ENCODE data around the gene LUM. TPM values are rescaled to one million over a fixed set of nuclear protein-coding genes. Genes with fewer than 3 reads are reported as not detected.

The LUM gene
- total and polyA plus RNA-seq, 2 donors (not counting 1 experiment from before 2014, with no cell fraction given), result 217 to 577 TPM

GRCh38 chr12:91078501-91078900, 32.8 kb downstream of the LUM start:
- Histone ChIP-seq H4K20me1 (ENCODE audit: control insufficient read depth, extremely low read depth, insufficient read depth, low read length) (no peaks in the 10 kb centered on the region), H3K4me1 (ENCODE audit: control insufficient read depth, extremely low read depth, insufficient read depth, low read length) (no peaks in the 10 kb centered on the region), H2AFZ (ENCODE audit: low read length) (no peak overlapping the region), H3K27me3 (ENCODE audit: control insufficient read depth, insufficient read depth, low read length) (no peaks in the 10 kb centered on the region), H3K79me2 (ENCODE audit: control insufficient read depth, insufficient read depth, low read length) (no peaks in the 10 kb centered on the region), H3K36me3 (ENCODE audit: control insufficient read depth, insufficient read depth, low read length) (no peaks in the 10 kb centered on the region), H3K4me2 (ENCODE audit: extremely low read depth, insufficient read depth, low read length) (no peak overlapping the region), H3K9ac (ENCODE audit: insufficient read depth, low read length) (no peak overlapping the region), H3K4me3 (replicated peaks in 1 of 4; ENCODE audit: control extremely low read depth in 1 of 4, insufficient read depth in 1 of 4, low read depth in 3 of 4, low read length in 4 of 4) (no peak overlapping the region), H3K9me3 (ENCODE audit: control insufficient read depth, insufficient read depth, low read depth, low read length) (no peaks in the 10 kb centered on the region), H3K27ac (ENCODE audit: insufficient read depth, low read length) (no peak overlapping the region)
- DNase-seq (ENCODE audit: low read depth in 2 of 2), result peak in 1 of 2 donors; percentile 46
- TF ChIP-seq CTCF (conservative IDR thresholded peaks at IDR 0.05 in 1 of 2, IDR thresholded peaks at IDR 0.05 in 1 of 2; ENCODE audit: low read depth in 1 of 2, low read length in 2 of 2) (no peak), EZH2 (IDR thresholded peaks at IDR 0.05; ENCODE audit: low read length, missing control alignments) (no peak)

- no peaks in the 10 kb centered on the region for H3K79me2 ChIP-seq (ENCODE audit: control insufficient read depth, insufficient read depth, low read length)
Measured at GRCh38 chr12:91077228-91077954, 33.9 kb downstream of the LUM start.

DNA sequence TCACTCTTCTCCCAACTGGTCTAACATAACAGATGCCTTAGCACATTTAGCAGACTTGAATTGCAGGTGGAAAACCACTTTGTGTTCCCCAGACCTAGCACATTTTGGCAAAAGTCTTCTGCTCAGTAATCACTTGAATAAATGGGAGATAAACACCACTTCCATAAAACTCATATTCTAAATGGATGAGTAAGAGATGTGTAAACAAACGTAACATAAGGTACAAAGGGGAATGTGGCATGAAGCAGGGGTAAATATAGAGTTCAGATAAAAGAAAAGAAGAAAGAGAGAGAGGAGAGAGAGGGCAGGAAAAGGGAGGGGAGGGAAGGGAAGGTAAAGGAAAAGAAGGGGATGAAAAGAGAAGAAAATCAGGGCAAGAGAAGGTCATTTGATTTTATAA, 36.4 kb downstream of the LUM start:
- no peaks in the 10 kb centered on the region for H3K4me1 ChIP-seq (ENCODE audit: control insufficient read depth, extremely low read depth, insufficient read depth, low read length)
- no peak overlapping the region for H3K4me2 ChIP-seq (ENCODE audit: extremely low read depth, insufficient read depth, low read length)
- H2AFZ ChIP-seq (ENCODE audit: low read length), result no peak overlapping the region
- DNase-seq (ENCODE audit: low read depth in 2 of 2), result no peak
- no peaks in the 10 kb centered on the region for H4K20me1 ChIP-seq (ENCODE audit: control insufficient read depth, extremely low read depth, insufficient read depth, low read length)
- no peak overlapping the region for H3K4me3 ChIP-seq (replicated peaks in 1 of 4; ENCODE audit: control extremely low read depth in 1 of 4, insufficient read depth in 1 of 4, low read depth in 3 of 4, low read length in 4 of 4)
- no peaks in the 10 kb centered on the region for H3K79me2 ChIP-seq (ENCODE audit: control insufficient read depth, insufficient read depth, low read length)
- H3K9me3 ChIP-seq (ENCODE audit: control insufficient read depth, insufficient read depth, low read depth, low read length), result no peaks in the 10 kb centered on the region
- no peak overlapping the region for H3K9ac ChIP-seq (ENCODE audit: insufficient read depth, low read length)
- H3K27ac ChIP-seq (ENCODE audit: insufficient read depth, low read length), result no peak overlapping the region
- H3K27me3 ChIP-seq (ENCODE audit: control insufficient read depth, insufficient read depth, low read length), result no peaks in the 10 kb centered on the region
- no peaks in the 10 kb centered on the region for H3K36me3 ChIP-seq (ENCODE audit: control insufficient read depth, insufficient read depth, low read length)
- TF ChIP-seq CTCF (conservative IDR thresholded peaks at IDR 0.05 in 1 of 2, IDR thresholded peaks at IDR 0.05 in 1 of 2; ENCODE audit: low read depth in 1 of 2, low read length in 2 of 2) (no peak), EZH2 (IDR thresholded peaks at IDR 0.05; ENCODE audit: low read length, missing control alignments) (no peak)

More at GRCh38 chr12:91077228-91077954, 33.9 kb downstream of the LUM start:
- Histone ChIP-seq H3K36me3 (ENCODE audit: control insufficient read depth, insufficient read depth, low read length) (no peaks in the 10 kb centered on the region), H3K9me3 (ENCODE audit: control insufficient read depth, insufficient read depth, low read depth, low read length) (no peaks in the 10 kb centered on the region), H3K27me3 (ENCODE audit: control insufficient read depth, insufficient read depth, low read length) (no peaks in the 10 kb centered on the region), H3K9ac (ENCODE audit: insufficient read depth, low read length) (no peak overlapping the region), H3K4me3 (replicated peaks in 1 of 4; ENCODE audit: control extremely low read depth in 1 of 4, insufficient read depth in 1 of 4, low read depth in 3 of 4, low read length in 4 of 4) (no peak overlapping the region), H3K27ac (ENCODE audit: insufficient read depth, low read length) (no peak overlapping the region), H2AFZ (ENCODE audit: low read length) (no peak overlapping the region), H3K4me2 (ENCODE audit: extremely low read depth, insufficient read depth, low read length) (no peak overlapping the region), H4K20me1 (ENCODE audit: control insufficient read depth, extremely low read depth, insufficient read depth, low read length) (no peaks in the 10 kb centered on the region), H3K4me1 (ENCODE audit: control insufficient read depth, extremely low read depth, insufficient read depth, low read length) (no peaks in the 10 kb centered on the region)
- DNase-seq (ENCODE audit: low read depth in 2 of 2), result no peak
- TF ChIP-seq EZH2 (IDR thresholded peaks at IDR 0.05; ENCODE audit: low read length, missing control alignments), result no peak
- no peak for TF ChIP-seq CTCF (conservative IDR thresholded peaks at IDR 0.05 in 1 of 2, IDR thresholded peaks at IDR 0.05 in 1 of 2; ENCODE audit: low read depth in 1 of 2, low read length in 2 of 2)

Data from fibroblast of lung (primary cell).